ENCODE data around the gene TEDC1.

The TEDC1 gene

GRCh38 chr14:105525326-105525725 lies 34.3 kb downstream of the TEDC1 start:
- DNase-seq (ENCODE audit: low spot score), result no peak
- no peak for TF ChIP-seq CTCF (IDR thresholded peaks at IDR 0.05; ENCODE audit: extremely low read depth, missing control alignments)

- DNase-seq (ENCODE audit: low spot score), result peak; percentile 73
- TF ChIP-seq CTCF (IDR thresholded peaks at IDR 0.05; ENCODE audit: extremely low read depth, missing control alignments), result no peak
Observed at GRCh38 chr14:105525861-105526775, 35.1 kb downstream of the TEDC1 start, which contains the start of gene TMEM121. Gene TMEM121 (plus strand): TSS chr14:105526583. CDS start chr14:105528835, 2,252 bp downstream.

GRCh38 chr14:105526776-105527380 lies 35.8 kb downstream of the TEDC1 start:
- no peak for DNase-seq (ENCODE audit: low spot score)
- TF ChIP-seq CTCF (IDR thresholded peaks at IDR 0.05; ENCODE audit: extremely low read depth, missing control alignments), result no peak

GRCh38 chr14:105527381-105527825 lies 36.4 kb downstream of the TEDC1 start:
- DNase-seq (ENCODE audit: low spot score), result no peak
- TF ChIP-seq CTCF (IDR thresholded peaks at IDR 0.05; ENCODE audit: extremely low read depth, missing control alignments), result no peak

DNA sequence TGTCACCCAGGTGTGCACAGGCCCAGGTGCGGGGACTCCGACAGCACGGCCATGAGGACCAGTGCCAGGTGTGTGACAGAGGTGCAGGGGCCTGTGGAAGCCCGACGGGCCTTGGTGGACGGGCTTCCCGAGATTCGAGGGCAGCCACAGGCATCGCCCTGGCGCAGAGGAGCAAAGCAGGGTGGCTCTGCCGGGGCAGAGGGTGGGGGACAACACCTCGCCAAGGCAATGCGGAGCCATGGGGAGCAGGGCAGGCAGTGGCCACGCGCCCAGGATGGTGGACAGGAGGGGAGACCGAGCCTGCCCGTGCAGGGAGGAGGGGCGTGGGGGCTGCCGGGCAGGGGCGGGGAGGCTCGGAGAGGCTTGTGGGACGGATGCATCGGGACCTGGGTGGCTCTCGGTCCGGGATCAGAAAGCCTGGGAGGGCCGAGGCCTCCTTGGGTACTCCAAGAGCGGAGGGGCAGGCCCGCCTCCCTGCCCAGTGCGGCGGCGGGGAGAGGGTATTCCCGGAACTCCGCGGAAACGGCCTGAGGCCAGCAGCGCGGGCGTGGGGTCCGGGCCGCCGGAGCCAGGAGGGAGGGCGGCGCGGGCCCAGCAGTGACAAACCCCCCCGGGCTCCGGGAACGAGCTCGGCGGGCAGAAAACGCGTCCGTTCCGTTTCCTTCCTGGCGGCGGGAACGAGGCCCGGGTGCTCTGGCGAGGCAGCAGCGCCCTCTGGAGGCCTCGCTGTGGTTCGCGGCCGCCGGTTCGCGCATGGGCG lies 37.0 kb downstream of the TEDC1 start:
- peak; percentile 99 for DNase-seq (ENCODE audit: low spot score)
- peak; percentile 96 for TF ChIP-seq CTCF (IDR thresholded peaks at IDR 0.05; ENCODE audit: extremely low read depth, missing control alignments)

GRCh38 chr14:105528586-105529318 lies 37.7 kb downstream of the TEDC1 start:
- no peak for TF ChIP-seq CTCF (IDR thresholded peaks at IDR 0.05; ENCODE audit: extremely low read depth, missing control alignments)
- DNase-seq (ENCODE audit: low spot score), result peak; percentile 63

Measured in GM20000 (cell line).